Spleen (tissue), 11 donors: ENCODE data around the gene C6orf52. TPM values are rescaled to one million over a fixed set of nuclear protein-coding genes. Genes with fewer than 3 reads are reported as not detected.
"Not testable (repeated sequence)": the region's sequence is repeated elsewhere in the genome, so short reads cannot be mapped to it uniquely, and the experiment has no call there.

Experiments used
- DNase-seq: peaks from one replicate; pipeline ENCODE4 v3.0.0-alpha.2; 2020
- H3K27ac ChIP-seq, 8 donors: fragments of 200-600 bp; sonication (generic) in 7 of 8; 1 replicate in 4 of 8; 2 replicates in 4 of 8; pipeline versions ENCODE4 v1.5.0 to v1.8.0; 2016 to 2021; ENCODE audit warnings: inconsistent platforms in 4 of 8, mild to moderate bottlenecking in 4 of 8, moderate library complexity in 1 of 8
- H3K27me3 ChIP-seq, 7 donors: fragments of 200-600 bp; sonication (generic) in 6 of 7; replicated peaks in 1 of 7; 1 replicate in 4 of 7; 2 replicates in 3 of 7; pipeline versions ENCODE4 v1.5.0 to v1.8.0; 2016 to 2021; ENCODE audit warnings: inconsistent platforms in 3 of 7, mild to moderate bottlenecking in 1 of 7
- H3K36me3 ChIP-seq, 6 donors: fragments of 200-600 bp; sonication (generic) in 5 of 6; 1 replicate in 4 of 6; 2 replicates in 2 of 6; pipeline versions ENCODE4 v1.5.0 to v1.8.0; 2016 to 2021; ENCODE audit warnings: inconsistent platforms in 2 of 6
- H3K4me1 ChIP-seq, 6 donors: fragments of 200-600 bp; sonication (generic) in 5 of 6; 1 replicate in 3 of 6; 2 replicates in 3 of 6; pipeline versions ENCODE4 v1.5.0 to v1.8.0; 2016 to 2021; ENCODE audit warnings: inconsistent platforms in 3 of 6
- H3K4me3 ChIP-seq, 8 donors: fragments of 200-600 bp; sonication (generic) in 7 of 8; 1 replicate in 4 of 8; 2 replicates in 4 of 8; pipeline versions ENCODE4 v1.5.0 to v1.8.0; 2016 to 2021; ENCODE audit warnings: inconsistent platforms in 4 of 8, mild to moderate bottlenecking in 4 of 8, moderate library complexity in 2 of 8
- H3K9me3 ChIP-seq, 8 donors: fragments of 200-600 bp; sonication (generic) in 7 of 8; 1 replicate in 4 of 8; 2 replicates in 4 of 8; pipeline versions ENCODE4 v1.5.0 to v1.8.0; 2016 to 2021; ENCODE audit warnings: inconsistent platforms in 4 of 8
- POLR2A ChIP-seq, 3 donors: fragments of 450-650 bp; IDR thresholded peaks; one replicate each; pipeline ENCODE4 v1.5.1; 2017; ENCODE audit warnings: antibody characterized with exemption in 3 of 3, mild to moderate bottlenecking in 1 of 3
- POLR2AphosphoS5 ChIP-seq, 3 donors: sonication (generic); formaldehyde crosslinking; IDR thresholded peaks; one replicate each; pipeline ENCODE4 v1.5.1; 2017; ENCODE audit warnings: antibody characterized with exemption in 3 of 3
- WGBS, 5 donors: extraction: QIAGEN DNeasy Blood & Tissue Kit in 3 of 5; methylation state at CpG; one replicate each; pipeline versions ENCODE4 v1.1.5 to v1.1.7; 2013 to 2018; 5-methylcytosine and 5-hydroxymethylcytosine counted together
- intact Hi-C: fragments of 100-400 bp; cut with DNase I; formaldehyde crosslinking; loops from one replicate; pipeline ENCODE4 v1.15.0; 2023; ENCODE audit warnings: low total_unique reads
- polyA plus RNA-seq, 3 donors: library from polyadenylated mRNA; stranded (reverse); fragments of 200-250 nt; gene quantifications; one replicate each; pipeline ENCODE4 v1.2.1, GENCODE V29; 2013
- total RNA-seq, 7 donors: library from RNA; depleted of rRNA in 3 of 7; stranded (reverse); fragments of >200 nt in 3 of 7; fragmentation: NEBNext Ultra II Directional in 4 of 7; extraction: Animal tissue kit (Norgen Biotek cat#: 25700) in 4 of 7; gene quantifications; one replicate each; pipeline versions ENCODE4 v1.1.0 to v1.2.1, GENCODE V29; 2016 to 2021
- TF ChIP-seq, protein P1 (sequence below), 11 experiments: fragments of 200-600 bp in 7 of 11; fragments of 450-650 bp in 4 of 11; sonication (generic) in 4 of 11; IDR thresholded peaks in 8 of 11; conservative IDR thresholded peaks in 3 of 11; 1 replicate in 7 of 11; 2 replicates in 4 of 11; pipeline versions ENCODE4 v1.4.0 to v1.8.0; 2016 to 2021; ENCODE audit warnings: antibody characterized with exemption in 11 of 11, inconsistent platforms in 4 of 11, mild to moderate bottlenecking in 1 of 11
- donor health status: healthy with polysubstance abuse.
- donor health status: DM: no; HTN: no; CAD: no; lungs with moderate emphysema.
- donor health status: DM: no; HTN: no; CAD: no.
- donor health status: Bipolar disorder and iron deficiency.
- donor health status: healthy.
- donor health status: DM: no; HTN: no; CAD: no.
- donor health status: DM: yes; HTN: yes; CAD: no.

C6orf52 gene
- total and polyA plus RNA-seq, 10 donors, result 0.42 to 1.5 (median 0.80) TPM; not detected in 4

DNA sequence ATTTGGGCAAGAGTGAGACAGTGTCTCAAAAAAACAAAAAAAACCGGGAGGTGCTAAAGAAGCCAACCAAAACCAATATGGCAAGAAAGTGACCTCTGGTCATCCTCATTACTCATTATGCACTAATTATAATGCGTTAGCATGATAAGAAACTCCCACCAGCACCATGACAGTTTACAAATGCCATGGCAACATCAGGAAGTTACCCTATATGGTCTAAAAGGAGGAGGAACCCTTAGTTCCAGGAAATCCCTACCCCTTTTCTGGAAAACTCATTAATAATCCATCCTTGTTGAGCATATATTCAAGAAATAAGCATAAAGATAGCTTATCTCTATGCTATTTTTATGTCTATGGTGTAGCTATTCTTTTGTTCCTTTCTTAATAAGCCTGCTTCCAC lies 31.7 kb downstream of the C6orf52 start:
- peaks cover 0 to 6% (median 0%) of the 10 kb centered on the region in 7 donors for H3K27me3 ChIP-seq
- WGBS, 5 donors, result 86 to 98% (median 91%) methylated on average over 2 of the region's 2 CpGs
- H3K36me3 ChIP-seq, result no peaks in the 10 kb centered on the region
- H3K27ac ChIP-seq, result no peak overlapping the region
- intact Hi-C loops, result no loop called here
- DNase-seq, result no peak
- TF ChIP-seq POLR2A (IDR thresholded peaks at IDR 0.05), result no peak
- no peak for TF ChIP-seq POLR2AphosphoS5 (IDR thresholded peaks at IDR 0.05)
- TF ChIP-seq, protein P1, sequence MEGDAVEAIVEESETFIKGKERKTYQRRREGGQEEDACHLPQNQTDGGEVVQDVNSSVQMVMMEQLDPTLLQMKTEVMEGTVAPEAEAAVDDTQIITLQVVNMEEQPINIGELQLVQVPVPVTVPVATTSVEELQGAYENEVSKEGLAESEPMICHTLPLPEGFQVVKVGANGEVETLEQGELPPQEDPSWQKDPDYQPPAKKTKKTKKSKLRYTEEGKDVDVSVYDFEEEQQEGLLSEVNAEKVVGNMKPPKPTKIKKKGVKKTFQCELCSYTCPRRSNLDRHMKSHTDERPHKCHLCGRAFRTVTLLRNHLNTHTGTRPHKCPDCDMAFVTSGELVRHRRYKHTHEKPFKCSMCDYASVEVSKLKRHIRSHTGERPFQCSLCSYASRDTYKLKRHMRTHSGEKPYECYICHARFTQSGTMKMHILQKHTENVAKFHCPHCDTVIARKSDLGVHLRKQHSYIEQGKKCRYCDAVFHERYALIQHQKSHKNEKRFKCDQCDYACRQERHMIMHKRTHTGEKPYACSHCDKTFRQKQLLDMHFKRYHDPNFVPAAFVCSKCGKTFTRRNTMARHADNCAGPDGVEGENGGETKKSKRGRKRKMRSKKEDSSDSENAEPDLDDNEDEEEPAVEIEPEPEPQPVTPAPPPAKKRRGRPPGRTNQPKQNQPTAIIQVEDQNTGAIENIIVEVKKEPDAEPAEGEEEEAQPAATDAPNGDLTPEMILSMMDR (IDR thresholded peaks at IDR 0.05 in 8 of 11, conservative IDR thresholded peaks at IDR 0.05 in 3 of 11), result no peak
- no peaks in the 10 kb centered on the region for H3K4me1 ChIP-seq
- H3K9me3 ChIP-seq, result peaks cover 0 to 11% (median 2%) of the 10 kb centered on the region in 8 donors
- H3K4me3 ChIP-seq, result no peak overlapping the region

DNA sequence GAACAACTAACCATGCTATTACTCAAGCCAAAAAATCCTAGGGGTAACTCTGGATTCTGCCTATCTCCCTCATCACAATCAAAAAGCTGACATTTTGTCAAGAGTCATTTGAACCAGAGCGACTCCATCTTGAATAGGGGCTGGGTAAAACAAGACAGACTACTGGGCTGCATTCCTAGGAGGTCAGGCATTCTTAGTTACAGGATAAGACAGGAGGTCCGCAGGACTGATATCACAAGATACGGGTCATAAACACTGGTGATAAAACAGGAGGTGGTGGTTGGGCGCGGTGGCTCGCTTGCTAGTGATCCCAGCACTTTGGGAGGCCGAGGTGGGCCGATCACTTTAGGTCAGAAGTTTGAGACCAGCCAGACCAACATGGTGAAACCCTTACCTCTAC lies 32.2 kb downstream of the C6orf52 start:
- 93 to 98% (median 95%) methylated on average over 8 of the region's 8 CpGs for WGBS, 5 donors
- Histone ChIP-seq H3K9me3 (peaks cover 0 to 11% (median 2%) of the 10 kb centered on the region in 8 donors), H3K27ac (no peak overlapping the region), H3K36me3 (no peaks in the 10 kb centered on the region), H3K4me3 (no peak overlapping the region), H3K27me3 (peaks cover 0 to 6% (median 0%) of the 10 kb centered on the region in 7 donors), H3K4me1 (no peaks in the 10 kb centered on the region)
- TF ChIP-seq, protein P1 (IDR thresholded peaks at IDR 0.05 in 8 of 11, conservative IDR thresholded peaks at IDR 0.05 in 3 of 11), result no peak
- no peak for TF ChIP-seq POLR2A (IDR thresholded peaks at IDR 0.05)
- no peak for TF ChIP-seq POLR2AphosphoS5 (IDR thresholded peaks at IDR 0.05)
- DNase-seq, result no peak
- intact Hi-C loops, result no loop called here

DNA sequence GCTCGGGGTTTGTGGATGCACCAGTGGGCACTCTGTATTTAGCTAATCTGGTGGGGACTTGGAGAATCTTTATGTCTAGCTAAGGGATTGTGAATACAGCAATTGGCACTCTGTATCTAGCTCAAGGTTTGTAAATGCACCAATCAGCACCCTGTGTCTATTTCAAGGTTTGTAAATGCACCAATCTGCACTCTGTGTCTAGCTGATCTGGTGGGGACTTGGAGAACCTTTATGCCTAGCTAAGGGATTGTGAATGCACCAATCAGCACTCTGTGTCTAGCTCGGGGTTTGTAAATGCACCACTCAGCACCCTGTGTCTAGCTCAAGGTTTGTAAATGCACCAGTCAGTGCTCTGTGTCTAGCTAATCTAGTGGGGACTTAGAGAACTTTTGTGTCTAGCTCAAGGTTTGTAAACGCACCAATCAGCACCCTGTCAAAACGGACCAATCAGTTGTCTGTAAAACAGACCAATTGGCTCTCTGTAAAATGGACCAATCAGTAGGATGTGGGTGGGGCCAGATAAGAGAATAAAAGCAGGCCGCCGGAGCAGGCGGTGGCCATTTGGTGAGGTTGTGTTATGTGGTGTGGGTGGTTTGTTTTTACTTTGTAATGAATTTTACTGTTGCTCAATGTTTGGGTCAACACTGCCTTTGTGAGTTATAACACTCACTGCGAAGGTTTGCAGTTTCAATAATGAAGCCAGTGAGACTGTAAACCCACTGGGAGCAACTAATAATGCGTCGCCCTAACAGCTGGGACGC lies 33.8 kb downstream of the C6orf52 start:
- WGBS, 5 donors, result 90 to 98% (median 94%) methylated on average over 11 of the region's 11 CpGs
- peak overlapping the region in 4 of 8 donors; percentile 30 to 54 (median 42) for H3K4me3 ChIP-seq
- DNase-seq, H3K36me3 ChIP-seq, intact Hi-C loops, H3K4me1 ChIP-seq, H3K27ac ChIP-seq: not testable (repeated sequence)
- peaks cover 0 to 11% (median 2%) of the 10 kb centered on the region in 8 donors for H3K9me3 ChIP-seq
- H3K27me3 ChIP-seq, result peaks cover 0 to 13% (median 0%) of the 10 kb centered on the region in 7 donors

DNA sequence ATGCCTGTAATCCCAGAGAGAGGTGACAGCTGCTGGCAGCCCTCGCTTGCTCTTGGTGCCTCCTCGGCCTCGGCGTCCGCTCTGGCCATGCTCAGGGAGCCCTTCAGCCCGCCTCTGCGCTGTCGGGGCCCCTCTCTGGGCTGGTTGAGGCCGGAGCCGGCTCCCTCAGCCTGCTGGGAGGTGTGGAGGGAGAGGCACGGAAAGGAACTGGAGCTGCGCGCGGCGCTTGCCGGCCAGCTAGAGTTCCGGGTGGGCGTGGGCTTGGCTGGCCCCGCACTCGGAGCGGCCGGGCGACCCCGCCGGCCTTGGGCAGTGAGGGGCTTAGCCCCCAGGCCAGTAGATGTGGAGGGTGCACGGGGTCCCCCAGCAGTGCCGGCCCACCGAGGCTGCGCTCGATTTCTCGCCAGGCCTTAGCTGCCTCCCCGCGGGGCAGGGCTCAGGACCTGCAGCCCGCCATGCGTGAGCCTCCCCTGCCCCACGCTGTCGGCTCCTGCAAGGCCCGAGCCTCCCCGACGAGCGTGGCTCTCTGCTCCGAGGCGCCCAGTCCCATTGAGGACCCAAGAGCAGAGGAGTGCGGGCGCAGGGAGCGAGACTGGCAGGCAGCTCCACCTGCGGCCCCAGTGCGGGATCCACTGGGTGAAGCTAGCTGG lies 34.6 kb downstream of the C6orf52 start:
- intact Hi-C loops, result no loop called here
- Histone ChIP-seq H3K4me3 (peak overlapping the region in 5 of 8 donors; percentile 12 to 54 (median 41)), H3K36me3 (no peaks in the 10 kb centered on the region), H3K27me3 (peaks cover 0 to 21% (median 0%) of the 10 kb centered on the region in 7 donors), H3K4me1 (peaks cover 0 to 12% (median 1%) of the 10 kb centered on the region in 6 donors), H3K27ac (peak overlapping the region in 2 of 8 donors; percentile 10 to 69), H3K9me3 (peaks cover 0 to 5% (median 1%) of the 10 kb centered on the region in 8 donors)
- WGBS, 5 donors, result 63 to 89% (median 85%) methylated on average over 34 to 48 of the region's 48 CpGs
- DNase-seq, result peak; percentile 79
- TF ChIP-seq POLR2A (IDR thresholded peaks at IDR 0.05), result no peak
- no peak for TF ChIP-seq POLR2AphosphoS5 (IDR thresholded peaks at IDR 0.05)
- TF ChIP-seq, protein P1 (IDR thresholded peaks at IDR 0.05 in 8 of 11, conservative IDR thresholded peaks at IDR 0.05 in 3 of 11), result no peak
